Measurements from ENCODE around the gene PDE4D. TPM values are rescaled to one million over a fixed set of nuclear protein-coding genes. Genes with fewer than 3 reads are reported as not detected.

The PDE4D gene
- total RNA-seq, 4 donors from 2014 or later = 6.7 to 21.0 (median 15.0) TPM

DNA sequence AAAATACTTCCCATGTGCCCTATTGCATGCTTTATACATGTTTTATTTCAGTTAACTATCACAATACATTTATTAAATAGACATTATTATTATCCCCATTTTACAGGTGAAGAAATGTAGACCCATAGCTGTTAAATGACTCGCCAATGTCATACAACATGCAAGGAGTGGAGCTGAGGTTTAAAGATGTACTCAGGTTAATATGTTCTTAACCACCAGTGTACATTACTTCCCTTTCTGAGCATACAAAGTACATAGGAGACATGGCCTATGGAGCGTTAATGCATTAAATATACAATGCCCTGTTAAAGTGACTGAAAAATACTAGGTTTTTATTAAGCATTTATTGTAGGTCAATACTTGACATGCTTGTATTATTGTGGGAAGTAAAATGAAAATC lies 407.0 kb downstream of the PDE4D start:
- H3K4me3 ChIP-seq (ENCODE audit: low read depth, poor library complexity, severe bottlenecking) = no peak overlapping the region

DNA sequence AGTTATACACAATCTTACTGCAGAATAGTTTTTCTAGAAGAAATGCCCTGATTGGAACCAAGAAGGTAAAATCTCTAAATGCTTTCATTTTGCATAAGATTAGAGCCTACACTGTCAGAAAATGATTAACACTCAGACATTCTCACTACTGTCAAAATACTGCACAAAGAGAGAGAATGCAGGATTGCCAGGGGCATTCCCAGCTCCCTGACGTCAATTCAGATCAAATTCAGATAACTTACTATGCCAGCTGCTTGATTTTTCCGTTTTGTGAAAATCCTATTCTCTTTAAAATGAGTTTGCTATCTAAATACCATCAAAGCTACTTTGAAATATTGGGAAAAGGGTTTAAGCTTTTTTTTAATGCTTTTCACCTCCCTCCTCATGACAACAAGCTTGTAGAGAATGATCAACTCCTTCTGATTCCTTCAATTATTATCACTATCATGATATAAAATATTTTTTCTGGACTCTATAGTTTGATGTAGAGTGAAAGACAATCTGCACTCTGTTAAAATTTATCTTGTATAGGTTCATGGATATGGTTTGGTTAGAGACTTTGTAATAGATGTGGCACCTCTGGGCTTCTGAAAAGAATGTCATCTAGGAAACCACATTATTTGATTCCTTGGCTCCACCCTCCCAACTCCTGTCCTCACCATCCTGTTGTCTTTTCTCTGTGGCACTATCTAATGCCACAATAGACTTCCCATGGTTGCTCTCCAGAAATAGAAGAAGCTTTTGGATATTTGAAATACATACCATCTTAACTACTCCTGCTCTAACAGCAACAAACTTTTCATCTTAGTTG lies 407.7 kb downstream of the PDE4D start:
- WGBS, 2 donors = 15 to 35% methylated on average over 2 of the region's 2 CpGs
- no peak for DNase-seq (ENCODE audit: low spot score in 2 of 2)
- intact Hi-C loops (cut with DNase I; ENCODE audit: low total_unique reads) = no loop called here
- no peak overlapping the region for H3K4me3 ChIP-seq (ENCODE audit: low read depth, poor library complexity, severe bottlenecking)
- no peak for TF ChIP-seq CTCF (IDR thresholded peaks at IDR 0.05)
- TF ChIP-seq POLR2A (IDR thresholded peaks at IDR 0.05) = no peak

More for the DNA sequence above, 407.0 kb downstream of the PDE4D start:
- no peak for TF ChIP-seq POLR2A (IDR thresholded peaks at IDR 0.05)
- no peak for TF ChIP-seq CTCF (IDR thresholded peaks at IDR 0.05)
- DNase-seq (ENCODE audit: low spot score in 2 of 2) = no peak
- 98% methylated on average over 2 of the region's 2 CpGs for WGBS, 2 donors
- intact Hi-C loops (cut with DNase I; ENCODE audit: low total_unique reads) = no loop called here

DNA sequence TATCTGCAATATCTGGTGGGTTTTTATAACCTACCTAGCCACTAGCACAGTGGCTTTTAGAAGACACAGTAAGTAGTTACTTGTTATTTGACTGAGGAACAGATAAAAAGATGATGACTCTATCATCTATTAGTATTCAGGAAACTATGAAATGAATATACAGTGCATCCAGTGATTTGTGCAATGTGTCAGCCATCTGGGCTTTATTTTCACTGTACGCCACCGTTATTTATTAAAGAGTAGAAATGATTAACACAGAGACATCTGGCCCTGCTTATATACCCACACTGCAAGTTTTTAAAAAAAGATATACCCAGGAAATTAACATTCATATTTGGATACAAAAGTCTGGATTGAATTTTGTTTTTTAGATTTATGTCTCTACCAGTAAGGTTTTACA lies 408.4 kb downstream of the PDE4D start:
- 47 to 58% methylated on average over 2 of the region's 2 CpGs for WGBS, 2 donors
- no peak for DNase-seq (ENCODE audit: low spot score in 2 of 2)
- TF ChIP-seq POLR2A (IDR thresholded peaks at IDR 0.05) = no peak
- TF ChIP-seq CTCF (IDR thresholded peaks at IDR 0.05) = no peak

DNA sequence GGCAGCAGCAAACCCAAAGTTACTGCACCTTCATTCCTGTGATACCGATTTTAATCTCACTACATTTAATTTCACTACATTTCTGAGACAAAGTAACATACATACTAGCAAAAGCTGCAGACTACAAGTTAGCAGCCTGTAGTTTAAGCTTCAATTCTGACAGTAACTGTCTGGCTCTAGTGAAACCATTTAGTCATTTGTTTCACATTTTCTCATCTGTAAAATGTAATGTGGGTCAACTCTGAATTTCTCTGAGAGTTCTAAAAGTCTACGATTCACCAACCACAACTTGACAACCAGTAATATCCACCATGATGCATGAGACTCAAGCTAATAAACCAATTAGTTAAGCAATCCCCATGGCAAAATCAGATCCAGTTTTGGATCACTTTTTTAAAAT lies 408.9 kb downstream of the PDE4D start:
- intact Hi-C loops (cut with DNase I; ENCODE audit: low total_unique reads) = no loop called here
- TF ChIP-seq POLR2A (IDR thresholded peaks at IDR 0.05) = no peak
- no peak for TF ChIP-seq CTCF (IDR thresholded peaks at IDR 0.05)
- H3K4me3 ChIP-seq (ENCODE audit: low read depth, poor library complexity, severe bottlenecking) = no peak overlapping the region
- DNase-seq (ENCODE audit: low spot score in 2 of 2) = no peak
- 70 to 75% methylated on average over 2 of the region's 2 CpGs for WGBS, 2 donors

More for the DNA sequence above, 408.4 kb downstream of the PDE4D start:
- H3K4me3 ChIP-seq (ENCODE audit: low read depth, poor library complexity, severe bottlenecking) = no peak overlapping the region
- intact Hi-C loops (cut with DNase I; ENCODE audit: low total_unique reads) = no loop called here

DNA sequence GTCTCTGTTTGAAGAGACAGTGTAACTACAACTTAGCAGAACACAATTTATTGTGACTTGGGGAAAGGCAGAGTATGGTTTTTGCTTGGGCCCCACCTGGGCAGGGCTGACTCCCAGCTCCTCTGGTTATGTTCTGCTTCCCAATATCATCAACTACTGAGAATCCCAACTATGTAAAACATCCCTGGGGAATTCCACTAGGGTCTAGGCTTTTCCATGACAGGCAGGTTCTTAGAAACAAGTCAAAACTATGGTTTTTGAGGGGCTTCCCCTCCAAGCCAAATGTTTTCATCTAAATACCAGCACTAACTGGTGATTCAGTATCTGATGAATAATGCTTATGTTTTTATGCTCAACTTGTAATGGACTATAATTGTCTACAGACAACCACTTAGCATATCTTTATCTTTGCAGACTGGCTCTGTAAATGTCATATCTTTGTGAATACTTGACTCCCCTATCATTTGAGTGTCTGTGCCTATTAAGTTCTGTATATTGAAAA lies 409.5 kb downstream of the PDE4D start:
- no peak overlapping the region for H3K4me3 ChIP-seq (ENCODE audit: low read depth, poor library complexity, severe bottlenecking)
- no peak for DNase-seq (ENCODE audit: low spot score in 2 of 2)
- intact Hi-C loops (cut with DNase I; ENCODE audit: low total_unique reads) = no loop called here
- TF ChIP-seq CTCF (IDR thresholded peaks at IDR 0.05) (no peak), POLR2A (IDR thresholded peaks at IDR 0.05) (no peak)
